ENCODE data around the gene TACC2.
"Not testable (repeated sequence)": the region's sequence is repeated elsewhere in the genome, so short reads cannot be mapped to it uniquely, and the experiment has no call there.

Gene TACC2, protein sequence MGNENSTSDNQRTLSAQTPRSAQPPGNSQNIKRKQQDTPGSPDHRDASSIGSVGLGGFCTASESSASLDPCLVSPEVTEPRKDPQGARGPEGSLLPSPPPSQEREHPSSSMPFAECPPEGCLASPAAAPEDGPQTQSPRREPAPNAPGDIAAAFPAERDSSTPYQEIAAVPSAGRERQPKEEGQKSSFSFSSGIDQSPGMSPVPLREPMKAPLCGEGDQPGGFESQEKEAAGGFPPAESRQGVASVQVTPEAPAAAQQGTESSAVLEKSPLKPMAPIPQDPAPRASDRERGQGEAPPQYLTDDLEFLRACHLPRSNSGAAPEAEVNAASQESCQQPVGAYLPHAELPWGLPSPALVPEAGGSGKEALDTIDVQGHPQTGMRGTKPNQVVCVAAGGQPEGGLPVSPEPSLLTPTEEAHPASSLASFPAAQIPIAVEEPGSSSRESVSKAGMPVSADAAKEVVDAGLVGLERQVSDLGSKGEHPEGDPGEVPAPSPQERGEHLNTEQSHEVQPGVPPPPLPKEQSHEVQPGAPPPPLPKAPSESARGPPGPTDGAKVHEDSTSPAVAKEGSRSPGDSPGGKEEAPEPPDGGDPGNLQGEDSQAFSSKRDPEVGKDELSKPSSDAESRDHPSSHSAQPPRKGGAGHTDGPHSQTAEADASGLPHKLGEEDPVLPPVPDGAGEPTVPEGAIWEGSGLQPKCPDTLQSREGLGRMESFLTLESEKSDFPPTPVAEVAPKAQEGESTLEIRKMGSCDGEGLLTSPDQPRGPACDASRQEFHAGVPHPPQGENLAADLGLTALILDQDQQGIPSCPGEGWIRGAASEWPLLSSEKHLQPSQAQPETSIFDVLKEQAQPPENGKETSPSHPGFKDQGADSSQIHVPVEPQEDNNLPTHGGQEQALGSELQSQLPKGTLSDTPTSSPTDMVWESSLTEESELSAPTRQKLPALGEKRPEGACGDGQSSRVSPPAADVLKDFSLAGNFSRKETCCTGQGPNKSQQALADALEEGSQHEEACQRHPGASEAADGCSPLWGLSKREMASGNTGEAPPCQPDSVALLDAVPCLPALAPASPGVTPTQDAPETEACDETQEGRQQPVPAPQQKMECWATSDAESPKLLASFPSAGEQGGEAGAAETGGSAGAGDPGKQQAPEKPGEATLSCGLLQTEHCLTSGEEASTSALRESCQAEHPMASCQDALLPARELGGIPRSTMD (N-terminal part only)

DNA sequence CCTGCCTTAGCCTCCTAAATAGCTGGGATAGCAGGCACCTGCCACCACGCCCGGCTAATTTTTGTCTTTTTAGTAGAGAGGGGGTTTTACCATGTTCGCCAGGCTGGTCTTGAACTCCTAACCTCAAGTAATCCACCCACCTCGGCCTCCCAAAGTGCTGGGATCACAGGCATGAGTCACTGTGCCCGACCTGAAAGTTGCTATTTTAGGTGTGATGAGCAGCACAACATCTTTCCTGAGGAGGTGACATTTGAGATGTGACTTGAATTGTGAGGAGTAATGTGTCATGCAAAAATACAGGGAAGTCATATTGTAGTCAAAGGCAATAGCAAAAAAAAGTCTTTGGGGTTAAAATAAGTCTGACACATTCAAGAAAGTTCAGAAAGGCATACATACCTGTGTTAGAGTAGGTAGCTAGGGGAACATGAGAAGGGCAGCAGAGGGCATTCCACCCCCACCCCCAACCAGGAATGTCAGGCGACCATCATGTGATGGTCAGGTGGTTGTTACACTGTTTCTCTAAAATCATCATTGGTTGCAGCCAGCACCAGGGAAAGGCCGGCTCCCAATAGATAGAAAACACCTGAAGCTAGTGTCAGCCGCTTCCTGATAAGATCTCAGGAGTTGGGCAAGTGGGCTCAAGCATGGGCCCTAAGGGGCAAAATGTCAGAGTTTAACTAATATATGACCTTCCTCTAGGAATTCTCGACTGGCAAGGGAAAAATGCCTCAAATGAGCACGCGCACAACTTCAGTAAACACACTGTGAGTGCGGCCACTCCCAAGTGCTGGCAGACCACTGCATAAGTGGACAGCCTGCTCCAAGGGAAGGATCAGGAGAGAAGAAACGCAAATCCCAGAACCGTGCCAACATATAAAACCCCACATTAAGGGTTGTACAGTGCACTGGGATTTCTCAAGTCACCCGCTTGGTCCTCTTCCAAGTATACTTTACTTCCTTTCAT lies at the start of gene TACC2:
TACC2 (plus strand) TSS at position 803 of the 964 bp plus-strand sequence. CDS start 32,819 bp downstream, outside the sequence.
- no peak for DNase-seq

DNA sequence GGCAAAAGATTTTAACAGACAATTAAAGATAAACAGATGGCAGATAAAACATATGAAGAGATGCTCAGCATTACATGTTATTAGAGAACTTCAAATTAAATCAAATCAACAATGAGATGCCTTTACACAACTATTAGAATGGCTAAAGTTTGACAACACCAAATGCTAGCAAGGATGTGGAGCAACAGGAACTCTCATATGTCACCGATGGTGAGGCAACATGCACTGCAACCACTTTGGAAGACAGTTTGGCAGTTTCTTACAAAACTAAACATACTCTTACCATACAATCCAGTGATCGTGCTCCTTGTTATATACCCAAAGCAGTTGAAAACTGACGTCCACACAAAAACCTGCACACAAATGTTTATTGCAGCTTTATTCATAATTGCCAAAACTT lies 47.4 kb upstream of the TACC2 start:
- DNase-seq, result no peak

DNA sequence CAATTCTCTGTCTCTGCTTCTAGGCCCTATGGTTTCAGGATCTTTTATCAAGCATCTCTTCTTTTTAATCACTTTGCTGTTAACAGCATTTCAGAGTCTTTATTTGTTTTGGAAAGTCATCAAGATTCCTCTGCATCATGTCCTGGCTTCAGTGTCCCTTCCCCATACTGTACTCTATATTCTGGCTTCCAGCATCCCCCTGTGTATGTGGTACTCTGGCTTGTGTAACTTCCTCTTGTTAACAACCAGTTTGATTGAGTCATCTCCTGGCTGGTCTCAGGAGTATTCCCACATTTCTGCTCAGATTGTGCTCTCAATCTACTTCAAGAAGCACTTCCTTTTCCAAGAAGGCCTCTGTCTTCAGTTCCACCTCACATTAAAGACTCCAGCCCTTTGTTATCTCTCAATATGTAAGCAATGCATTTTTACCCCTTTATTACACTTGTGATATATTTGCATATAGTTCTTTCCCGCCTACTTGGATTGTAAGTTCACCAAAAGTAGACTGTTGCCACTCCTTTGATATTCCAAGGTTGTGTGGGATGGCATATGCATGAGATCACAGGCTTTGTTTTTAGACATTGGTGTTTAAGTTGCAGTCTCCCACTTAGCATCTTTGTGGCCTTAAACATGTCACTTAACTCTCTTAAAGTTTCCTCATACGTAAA lies 46.1 kb upstream of the TACC2 start:
- DNase-seq, result peak; percentile 13

DNA sequence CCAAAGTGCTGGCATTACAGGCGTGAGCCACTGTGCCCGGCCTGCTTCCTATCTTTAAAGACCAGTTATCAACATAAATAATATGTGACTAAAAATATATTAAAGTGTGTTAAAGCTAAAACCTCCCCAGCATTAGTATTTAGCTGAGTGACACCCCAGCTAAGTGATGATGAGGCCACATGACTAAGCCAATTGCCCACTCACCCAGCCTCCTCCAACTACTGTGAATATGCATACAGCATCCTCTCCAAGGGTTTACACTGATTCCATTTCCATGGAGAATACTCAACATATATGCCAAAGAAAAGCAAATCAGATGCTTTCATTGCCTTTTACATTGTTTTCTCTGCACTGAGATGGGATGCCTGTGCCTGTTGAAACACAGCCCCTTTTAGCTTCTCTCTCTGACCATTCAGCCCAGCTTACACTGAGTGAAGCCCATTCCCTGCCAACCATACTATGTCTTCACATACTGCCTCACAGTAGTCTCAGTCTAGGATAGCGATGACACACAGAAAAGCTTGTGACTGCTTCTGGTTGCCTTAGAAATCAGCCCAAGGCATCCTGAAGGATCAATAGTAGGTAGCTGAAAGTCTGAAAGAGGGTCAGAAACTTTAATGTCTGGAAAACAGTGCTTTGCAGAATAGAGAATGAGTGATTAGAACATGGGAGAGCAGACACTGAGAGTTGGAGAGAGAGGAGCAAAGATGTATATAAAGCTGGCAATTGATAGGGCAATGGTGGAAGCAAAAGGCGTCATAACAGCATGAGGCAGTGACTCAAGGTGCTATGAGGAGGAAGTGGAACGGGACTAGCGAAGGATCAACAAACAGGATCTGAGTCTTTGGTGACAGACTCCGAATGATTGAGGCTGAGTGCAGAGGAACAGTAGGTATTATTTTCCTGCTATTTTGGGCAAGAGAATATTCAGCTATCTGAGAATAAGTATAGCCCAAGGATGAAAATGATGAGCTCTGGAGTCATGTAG lies 41.3 kb upstream of the TACC2 start:
- peak; percentile 9 for DNase-seq

DNA sequence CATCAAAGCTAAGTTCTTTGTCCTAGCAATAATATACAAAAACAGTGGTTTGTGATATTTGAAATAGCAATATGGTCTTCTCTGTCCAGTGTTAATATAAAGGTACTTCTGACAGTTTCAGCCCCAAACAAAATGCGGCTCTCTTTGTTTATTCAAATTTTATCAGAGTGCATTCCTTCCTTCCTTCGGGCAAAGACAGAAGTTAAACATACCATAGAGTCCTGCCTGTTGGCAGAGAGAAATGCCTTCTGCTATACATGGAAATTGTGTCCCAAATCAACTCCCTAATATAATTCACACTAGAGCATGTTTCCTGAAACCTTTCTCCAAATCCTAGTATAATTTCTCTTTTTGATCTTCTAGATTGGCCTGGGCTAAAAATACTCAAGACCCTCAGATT lies 39.9 kb upstream of the TACC2 start:
- DNase-seq, result no peak

DNA sequence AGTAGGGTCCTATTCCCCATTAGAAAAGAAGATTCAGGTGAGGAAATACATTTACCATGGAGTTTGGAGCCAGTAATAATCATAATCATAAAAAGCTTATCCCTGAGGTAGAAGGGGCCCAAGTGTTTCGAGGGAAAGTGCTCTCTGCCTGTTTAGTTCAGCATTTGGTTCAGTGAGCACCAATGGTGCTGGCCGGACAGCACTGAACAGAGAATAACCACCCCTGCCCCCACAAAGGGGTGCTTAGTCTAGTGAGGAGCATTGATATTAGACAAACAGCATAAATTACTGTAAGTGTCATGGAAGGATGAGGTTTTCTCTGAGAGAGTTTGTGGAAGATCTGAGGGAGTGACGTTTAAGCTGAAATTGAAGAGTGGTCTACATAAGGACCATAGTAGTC lies 39.5 kb upstream of the TACC2 start:
- no peak for DNase-seq

DNA sequence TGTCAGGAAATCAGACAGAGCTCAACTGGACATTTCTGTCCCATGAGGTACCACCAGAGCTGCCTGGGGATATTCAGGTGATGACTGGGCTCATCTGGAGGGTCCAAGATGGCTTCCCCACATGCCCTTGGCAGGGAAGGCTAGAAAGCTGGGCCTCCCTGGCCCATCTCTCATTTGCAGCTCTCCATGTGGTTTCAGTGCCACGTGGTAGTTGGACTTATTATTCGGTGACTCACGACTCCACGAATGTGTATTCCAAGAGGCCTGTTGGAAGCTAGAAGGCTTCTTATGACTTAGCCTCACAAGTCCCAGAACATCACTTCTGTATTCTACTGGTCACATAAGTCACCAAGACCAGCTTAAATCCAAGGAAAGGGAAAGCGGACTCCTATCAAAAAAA lies 36.7 kb upstream of the TACC2 start:
- no peak for DNase-seq

DNA sequence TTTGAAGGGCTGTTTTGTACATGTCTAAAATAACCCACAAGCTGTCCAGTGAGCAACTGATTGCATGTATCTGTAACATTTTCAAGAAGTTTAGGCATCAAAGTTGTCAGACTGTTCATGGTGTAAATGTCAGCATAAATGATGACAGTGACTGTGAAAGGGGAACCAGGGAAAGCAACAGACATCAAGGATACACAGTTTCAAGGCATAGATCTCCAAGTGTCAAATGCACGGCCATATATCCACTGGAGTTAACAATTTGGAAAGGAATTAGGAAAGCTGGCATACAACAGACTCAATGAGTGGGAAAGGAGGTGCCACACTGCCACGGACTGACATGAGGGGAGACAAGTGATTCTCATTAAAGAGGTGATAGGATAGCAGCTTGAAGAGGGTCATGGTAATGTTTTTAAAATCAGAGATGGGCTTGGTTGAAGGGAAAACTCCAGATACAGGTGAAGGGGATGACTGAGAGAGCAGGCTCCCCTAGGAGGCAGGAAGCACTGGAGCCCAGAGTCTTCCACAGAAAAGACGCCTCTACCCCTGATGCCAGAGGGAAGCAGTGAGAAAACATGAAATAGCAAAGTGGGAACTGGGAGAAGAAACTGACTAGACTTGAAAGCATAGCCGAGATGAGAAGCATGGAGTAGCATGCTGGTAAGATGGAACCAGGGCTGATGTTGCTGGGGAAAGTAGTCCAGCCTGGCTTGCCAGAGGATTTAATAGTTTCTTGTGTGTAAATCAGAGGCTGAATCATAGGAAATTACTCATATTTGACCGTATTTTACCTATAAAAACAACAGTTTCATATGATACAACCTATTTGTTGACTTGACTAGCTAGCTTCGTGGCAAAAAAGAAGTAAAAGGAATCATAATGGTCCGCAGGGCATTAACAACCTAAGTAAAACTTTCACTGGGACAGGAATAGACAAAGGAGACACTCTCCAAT lies 32.6 kb upstream of the TACC2 start:
- no peak for DNase-seq

DNA sequence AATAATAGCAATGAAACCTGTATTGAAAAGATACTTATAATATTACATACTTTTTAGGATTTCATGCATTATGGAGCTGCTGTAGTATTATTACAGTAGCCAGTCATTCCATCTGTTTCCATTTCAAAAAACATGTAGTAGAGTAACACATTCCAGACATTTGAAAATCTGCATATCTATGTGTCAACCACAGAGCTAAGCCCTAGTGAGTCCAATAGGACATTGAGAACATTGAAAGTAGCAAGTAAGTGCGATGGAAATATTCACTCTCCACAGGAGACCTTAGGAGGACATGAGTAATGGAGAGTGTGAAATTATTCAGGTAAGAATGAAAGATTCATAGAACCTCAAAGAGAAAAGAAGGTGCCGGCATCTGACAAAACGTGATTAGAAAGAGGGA lies 29.3 kb upstream of the TACC2 start:
- no peak for DNase-seq

DNA sequence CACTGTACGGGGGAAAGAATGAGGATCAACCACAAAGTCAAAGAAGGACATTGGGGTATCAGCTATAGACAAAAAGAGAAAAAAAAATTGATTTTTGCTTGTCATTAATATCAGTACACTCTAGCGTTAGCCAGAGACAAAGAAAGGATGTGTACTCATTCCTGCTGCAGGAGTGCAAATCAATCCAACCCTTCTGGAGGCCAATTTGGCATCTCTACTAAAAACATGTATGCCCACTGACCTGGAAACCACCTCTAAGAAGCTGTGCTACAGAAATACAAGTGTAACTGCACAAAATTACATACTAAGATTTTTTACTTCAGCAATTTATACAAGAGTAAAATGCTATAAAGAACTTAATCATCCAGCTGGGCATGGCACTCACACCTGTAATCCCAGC lies 27.5 kb upstream of the TACC2 start:
- DNase-seq, result no peak

DNA sequence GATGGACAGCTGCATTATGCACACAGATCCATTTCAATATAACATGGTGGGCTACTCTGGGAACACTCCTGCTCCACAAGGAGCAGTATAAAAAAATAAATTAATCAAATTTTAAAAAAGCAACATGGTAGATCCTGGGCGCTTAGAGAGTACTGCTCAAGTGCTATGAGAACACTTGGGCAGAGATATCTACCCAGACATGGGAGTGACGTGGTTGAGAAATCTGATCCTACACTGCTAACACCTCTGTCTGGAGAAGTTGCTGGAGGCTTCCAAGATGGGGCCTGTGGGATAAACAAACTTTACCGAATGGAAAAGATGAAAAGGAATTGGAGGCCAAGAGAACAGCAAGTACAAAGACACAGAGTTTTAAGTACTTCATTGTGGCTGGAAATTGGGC lies 23.0 kb upstream of the TACC2 start:
- no peak for DNase-seq

DNA sequence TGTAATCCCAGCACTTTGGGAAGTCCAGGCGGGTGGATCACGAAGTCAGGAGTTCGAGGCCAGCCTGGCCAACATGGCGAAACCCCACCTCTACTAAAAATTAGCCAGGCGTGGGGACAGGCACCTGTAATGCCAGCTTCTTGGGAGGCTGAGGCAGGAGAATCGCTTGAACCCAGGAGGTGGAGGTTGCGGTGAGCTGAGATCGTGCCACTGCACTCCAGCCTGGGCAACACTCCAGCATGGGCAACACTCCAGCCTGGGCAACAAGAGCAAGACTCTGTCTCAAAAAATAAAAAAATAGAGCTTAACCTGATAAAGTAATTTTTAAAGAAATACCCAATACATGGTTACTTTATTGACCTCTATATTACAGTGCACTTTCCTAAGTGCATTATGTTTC lies 19.9 kb upstream of the TACC2 start:
- not testable (repeated sequence) for DNase-seq

DNA sequence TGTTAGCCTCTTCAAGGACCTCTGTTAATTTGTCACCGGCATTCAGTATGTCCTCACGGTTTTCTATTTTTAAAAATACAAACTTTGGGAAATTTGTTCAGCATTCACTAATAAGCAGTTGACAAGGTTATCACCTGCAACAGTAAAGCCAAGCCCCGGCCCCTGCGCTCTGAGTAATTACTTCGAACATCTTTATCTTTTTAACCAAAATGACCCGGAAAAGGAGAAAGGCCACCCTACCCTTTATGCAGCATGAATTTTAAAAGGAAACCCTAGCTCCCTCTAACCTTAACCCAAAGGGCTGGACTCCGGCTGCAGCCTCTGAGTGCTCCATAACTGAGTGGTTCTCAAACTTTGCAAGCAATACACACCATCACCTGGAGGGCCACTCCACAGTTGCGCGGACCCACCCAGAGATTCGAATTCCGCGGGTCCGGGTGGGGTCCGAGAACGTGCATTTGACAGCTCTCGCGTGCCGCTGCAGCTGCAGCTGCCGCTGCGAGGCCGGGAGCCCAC lies 14.9 kb upstream of the TACC2 start:
- no peak for DNase-seq

DNA sequence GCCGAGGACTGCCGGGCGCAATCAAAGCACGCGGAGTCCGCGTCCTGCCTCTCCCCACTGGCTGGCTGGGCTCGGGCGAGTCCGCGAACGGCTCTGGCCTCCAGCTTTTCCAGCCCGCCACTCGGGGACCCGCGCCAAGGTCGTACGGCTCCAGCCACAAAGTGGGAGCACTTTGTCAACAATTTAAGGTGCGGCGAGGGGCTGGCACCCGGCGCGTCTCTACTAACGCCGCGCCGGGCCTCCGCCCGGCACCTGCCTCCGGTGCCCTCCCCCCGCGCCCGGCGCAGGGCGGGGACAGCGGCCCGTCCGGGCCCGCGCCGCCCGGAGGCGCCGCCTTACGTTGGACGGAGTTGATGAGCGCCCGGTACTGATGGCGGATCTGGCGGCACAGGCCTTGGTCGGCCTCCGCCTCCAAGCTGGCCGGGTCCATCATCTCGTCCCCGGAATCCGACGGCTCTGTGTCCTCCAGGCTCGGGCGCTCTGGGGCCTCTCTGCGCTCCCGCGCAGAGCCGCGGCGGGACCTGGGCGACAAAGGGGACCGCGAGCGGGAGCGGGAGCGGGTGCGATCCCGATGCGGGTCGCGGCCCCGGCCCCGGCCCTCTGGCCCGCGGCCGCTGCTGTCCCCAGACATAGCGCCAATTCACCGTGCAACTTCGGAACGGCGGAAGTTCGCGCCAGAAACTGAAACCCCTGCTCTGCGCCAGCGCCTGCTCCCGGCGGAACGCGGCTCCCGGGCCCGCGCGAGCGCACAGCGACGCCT lies 14.2 kb upstream of the TACC2 start, which contains the start of gene NSMCE4A:
NSMCE4A (minus strand) TSS at position 683 of the 760 bp plus-strand sequence; CDS start at position 631, 52 bp downstream.
- DNase-seq, result peak; percentile 91

DNA sequence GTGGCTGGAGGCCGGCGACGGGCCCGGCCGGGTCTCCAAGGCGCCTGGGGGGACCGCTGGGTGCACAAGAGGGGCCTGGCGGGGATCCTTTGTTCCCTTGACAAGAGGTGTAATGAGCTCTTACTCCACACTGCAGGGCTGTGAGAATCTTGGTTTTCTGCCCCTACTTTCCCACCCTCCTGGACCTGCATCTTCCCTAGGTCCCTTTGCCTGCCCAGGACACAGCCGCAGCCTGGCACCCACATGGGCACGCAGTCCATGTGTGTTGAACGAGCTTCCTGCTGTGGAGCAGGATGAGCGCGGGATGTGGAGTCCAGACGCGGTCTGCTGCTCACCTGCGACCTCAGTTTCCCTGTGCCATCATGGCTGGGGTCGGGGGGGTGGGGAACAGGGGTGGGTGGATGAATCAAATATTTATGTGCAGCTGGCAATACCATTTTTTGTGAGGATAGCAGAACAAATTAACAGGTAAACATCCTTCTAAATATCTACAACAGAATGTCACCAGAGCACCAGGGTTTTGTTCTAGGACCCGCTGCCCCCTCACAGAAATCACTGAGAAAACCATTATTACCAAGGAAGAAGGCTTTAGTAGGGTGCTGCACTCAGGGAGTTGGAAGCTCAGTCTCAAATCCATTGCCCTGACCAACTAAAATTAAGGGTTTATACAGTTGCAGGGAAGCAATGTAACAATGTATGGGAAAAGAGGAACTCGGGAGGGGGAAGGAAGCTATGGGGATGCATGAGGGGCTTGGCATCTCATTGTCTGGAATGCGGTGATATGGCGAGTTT lies 13.5 kb upstream of the TACC2 start:
- DNase-seq, result peak; percentile 83

DNA sequence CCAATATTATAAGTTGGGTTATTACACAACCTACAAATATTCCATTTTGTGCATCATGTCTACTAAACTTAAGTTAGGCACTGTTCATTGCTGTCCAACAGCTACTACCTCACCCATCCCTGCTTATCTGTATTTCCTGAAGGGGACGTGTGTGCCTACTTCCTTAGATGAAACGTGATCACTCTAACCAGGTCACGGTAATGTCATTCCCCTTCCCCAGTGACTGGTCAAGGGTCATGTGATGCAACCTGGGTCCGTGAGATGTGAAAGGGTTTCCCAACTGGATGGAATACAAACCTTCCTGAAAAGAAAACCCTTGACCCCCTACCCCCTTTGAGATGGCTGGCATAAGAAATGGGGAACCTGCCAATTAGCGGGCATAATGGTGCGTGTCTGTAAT lies 12.4 kb upstream of the TACC2 start:
- DNase-seq, result no peak

DNA sequence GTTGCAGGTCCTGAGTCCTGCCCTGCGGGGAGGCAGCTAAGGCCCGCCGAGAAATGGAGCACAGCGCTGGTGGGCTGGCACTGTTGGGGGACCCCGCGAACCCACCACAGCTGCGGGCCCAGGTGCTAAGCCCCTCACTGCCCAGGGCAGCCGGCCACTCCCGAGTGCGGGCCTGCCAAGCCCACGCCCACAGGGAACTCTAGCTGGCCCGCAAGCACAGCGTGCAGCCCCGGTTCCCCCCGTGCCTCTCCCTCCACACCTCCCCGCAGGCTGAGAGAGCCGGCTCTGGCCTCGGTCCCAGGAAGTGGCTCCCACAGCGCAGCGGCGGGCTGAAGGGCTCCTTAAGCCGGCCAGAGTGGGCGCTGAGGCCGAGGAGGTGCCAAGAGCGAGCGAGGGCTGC lies 10.5 kb upstream of the TACC2 start:
- DNase-seq, result no peak
